ENCODE results near the gene NAV2.

GRCh38 chr11:19753451-19754106 is 40.9 kb downstream of the NAV2 start:
- TF ChIP-seq CTCF (IDR thresholded peaks at IDR 0.05; ENCODE audit: low read length) = no peak
- no peak for TF ChIP-seq EZH2 (optimal IDR thresholded peaks at IDR 0.05; ENCODE audit: low read depth, low read length)
